ENCODE data around the gene LTBP1. TPM values are rescaled to one million over a fixed set of nuclear protein-coding genes. Genes with fewer than 3 reads are reported as not detected.

LTBP1 gene
- polyA plus RNA-seq, 1 donor (not counting 4 experiments of a cell fraction or from before 2014, with no cell fraction given), result 9.2 TPM

DNA sequence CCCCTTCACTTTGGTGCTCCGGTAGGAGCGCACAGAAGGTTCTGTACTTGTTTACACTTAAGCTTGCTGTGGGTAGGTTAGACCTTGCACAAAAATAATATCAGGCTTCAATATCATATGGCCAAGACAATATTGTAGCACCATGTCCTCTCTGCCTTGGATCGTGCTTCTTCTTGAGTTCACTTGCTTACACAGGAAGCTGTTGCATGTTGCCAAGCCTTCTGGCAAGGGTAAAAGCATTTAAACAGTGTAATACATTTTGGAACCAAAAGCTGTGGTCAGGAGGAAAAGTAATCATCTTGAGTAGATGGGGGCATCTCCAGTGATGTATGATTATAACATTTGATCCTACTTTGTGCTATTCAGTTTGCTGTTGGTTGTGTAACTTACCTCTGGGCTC lies 197.5 kb downstream of the LTBP1 start:
- no peak for TF ChIP-seq EZH2 (IDR thresholded peaks at IDR 0.05; ENCODE audit: low read length)
- TF ChIP-seq, protein P1, sequence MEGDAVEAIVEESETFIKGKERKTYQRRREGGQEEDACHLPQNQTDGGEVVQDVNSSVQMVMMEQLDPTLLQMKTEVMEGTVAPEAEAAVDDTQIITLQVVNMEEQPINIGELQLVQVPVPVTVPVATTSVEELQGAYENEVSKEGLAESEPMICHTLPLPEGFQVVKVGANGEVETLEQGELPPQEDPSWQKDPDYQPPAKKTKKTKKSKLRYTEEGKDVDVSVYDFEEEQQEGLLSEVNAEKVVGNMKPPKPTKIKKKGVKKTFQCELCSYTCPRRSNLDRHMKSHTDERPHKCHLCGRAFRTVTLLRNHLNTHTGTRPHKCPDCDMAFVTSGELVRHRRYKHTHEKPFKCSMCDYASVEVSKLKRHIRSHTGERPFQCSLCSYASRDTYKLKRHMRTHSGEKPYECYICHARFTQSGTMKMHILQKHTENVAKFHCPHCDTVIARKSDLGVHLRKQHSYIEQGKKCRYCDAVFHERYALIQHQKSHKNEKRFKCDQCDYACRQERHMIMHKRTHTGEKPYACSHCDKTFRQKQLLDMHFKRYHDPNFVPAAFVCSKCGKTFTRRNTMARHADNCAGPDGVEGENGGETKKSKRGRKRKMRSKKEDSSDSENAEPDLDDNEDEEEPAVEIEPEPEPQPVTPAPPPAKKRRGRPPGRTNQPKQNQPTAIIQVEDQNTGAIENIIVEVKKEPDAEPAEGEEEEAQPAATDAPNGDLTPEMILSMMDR (optimal IDR thresholded peaks at IDR 0.05 in 1 of 3, IDR thresholded peaks at IDR 0.05 in 1 of 3, conservative IDR thresholded peaks at IDR 0.05 in 1 of 3; ENCODE audit: extremely low read depth in 1 of 3, insufficient read depth in 2 of 3, low read length in 3 of 3), result no peak
- DNase-seq (ENCODE audit: low read depth, low spot score) (no peak), FAIRE-seq (no peak)
- H3K4me1 ChIP-seq (ENCODE audit: control insufficient read depth, extremely low read depth, insufficient read depth, low read length), result no peaks in the 10 kb centered on the region
- H3K4me2 ChIP-seq (ENCODE audit: control insufficient read depth, extremely low read depth, insufficient read depth, low read depth, low read length), result no peak overlapping the region
- H3K9me3 ChIP-seq (ENCODE audit: control insufficient read depth, low read depth, low read length), result no peaks in the 10 kb centered on the region
- H2AFZ ChIP-seq (ENCODE audit: control insufficient read depth, low read length), result no peak overlapping the region
- no peak overlapping the region for H3K9ac ChIP-seq (ENCODE audit: control insufficient read depth, extremely low read depth, insufficient read depth, low read length)
- H3K27ac ChIP-seq (ENCODE audit: control insufficient read depth, insufficient read depth, low read length), result no peak overlapping the region
- no peak overlapping the region for H3K4me3 ChIP-seq (ENCODE audit: control insufficient read depth in 2 of 3, extremely low read depth in 1 of 3, insufficient read depth in 2 of 3, low read depth in 1 of 3, low read length in 3 of 3)
- no peaks in the 10 kb centered on the region for H3K27me3 ChIP-seq (ENCODE audit: control insufficient read depth, extremely low read depth, insufficient read depth, low read length)
- peaks cover 0 to 1% of the 10 kb centered on the region in 2 experiments for H3K36me3 ChIP-seq (ENCODE audit: control insufficient read depth in 2 of 2, extremely low read depth in 1 of 2, insufficient read depth in 2 of 2, low read length in 2 of 2)
- no peaks in the 10 kb centered on the region for H4K20me1 ChIP-seq (ENCODE audit: control insufficient read depth, extremely low read depth, insufficient read depth, low read length)
- dilution Hi-C loops (cut with MboI; ENCODE audit: extremely low pct_ligation_motif_present, low sequenced_read_pairs), result no loop called here
- no peaks in the 10 kb centered on the region for H3K79me2 ChIP-seq (ENCODE audit: control insufficient read depth, insufficient read depth, low read length)
- H3K9me1 ChIP-seq (ENCODE audit: control insufficient read depth, extremely low read depth, insufficient read depth, low read length), result no peaks in the 10 kb centered on the region

DNA sequence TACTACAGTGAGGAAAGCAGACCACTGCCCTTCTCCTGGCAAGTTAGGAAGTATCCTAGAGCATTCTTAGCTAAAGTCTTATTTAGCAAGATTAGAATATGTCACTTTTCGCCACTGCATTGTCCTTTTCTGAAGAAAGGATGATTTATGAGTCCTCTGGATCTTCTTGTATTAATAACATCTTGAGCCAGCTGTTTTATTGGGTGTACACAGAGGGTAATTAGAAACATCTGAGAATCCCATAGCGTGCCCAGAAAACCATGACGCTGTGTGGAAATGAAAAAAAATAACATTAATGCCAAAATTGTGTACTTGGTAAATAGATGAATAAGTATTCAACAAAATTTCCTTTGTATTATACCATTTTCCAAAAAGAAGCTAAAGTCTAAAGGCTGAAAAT lies 198.7 kb downstream of the LTBP1 start:
- Histone ChIP-seq H3K27me3 (ENCODE audit: control insufficient read depth, extremely low read depth, insufficient read depth, low read length) (no peaks in the 10 kb centered on the region), H3K9ac (ENCODE audit: control insufficient read depth, extremely low read depth, insufficient read depth, low read length) (no peak overlapping the region), H3K4me3 (ENCODE audit: control insufficient read depth in 2 of 3, extremely low read depth in 1 of 3, insufficient read depth in 2 of 3, low read depth in 1 of 3, low read length in 3 of 3) (no peak overlapping the region), H4K20me1 (ENCODE audit: control insufficient read depth, extremely low read depth, insufficient read depth, low read length) (no peaks in the 10 kb centered on the region), H2AFZ (ENCODE audit: control insufficient read depth, low read length) (no peak overlapping the region), H3K9me3 (ENCODE audit: control insufficient read depth, low read depth, low read length) (no peaks in the 10 kb centered on the region), H3K9me1 (ENCODE audit: control insufficient read depth, extremely low read depth, insufficient read depth, low read length) (no peaks in the 10 kb centered on the region), H3K4me1 (ENCODE audit: control insufficient read depth, extremely low read depth, insufficient read depth, low read length) (no peaks in the 10 kb centered on the region), H3K27ac (ENCODE audit: control insufficient read depth, insufficient read depth, low read length) (no peak overlapping the region), H3K36me3 (ENCODE audit: control insufficient read depth in 2 of 2, extremely low read depth in 1 of 2, insufficient read depth in 2 of 2, low read length in 2 of 2) (peaks cover 0 to 1% of the 10 kb centered on the region in 2 experiments), H3K79me2 (ENCODE audit: control insufficient read depth, insufficient read depth, low read length) (no peaks in the 10 kb centered on the region), H3K4me2 (ENCODE audit: control insufficient read depth, extremely low read depth, insufficient read depth, low read depth, low read length) (no peak overlapping the region)
- TF ChIP-seq EZH2 (IDR thresholded peaks at IDR 0.05; ENCODE audit: low read length), result no peak
- TF ChIP-seq, protein P1 (optimal IDR thresholded peaks at IDR 0.05 in 1 of 3, IDR thresholded peaks at IDR 0.05 in 1 of 3, conservative IDR thresholded peaks at IDR 0.05 in 1 of 3; ENCODE audit: extremely low read depth in 1 of 3, insufficient read depth in 2 of 3, low read length in 3 of 3), result no peak
- DNase-seq (ENCODE audit: low read depth, low spot score) (no peak), FAIRE-seq (no peak)
- dilution Hi-C loops (cut with MboI; ENCODE audit: extremely low pct_ligation_motif_present, low sequenced_read_pairs), result no loop called here

All from keratinocyte (primary cell).